HCT116 (cell line): Measurements from ENCODE around the gene TMEM63B. TPM values are rescaled to one million over a fixed set of nuclear protein-coding genes. Genes with fewer than 3 reads are reported as not detected.

Source experiments
- ATAC-seq: fragments of 200-7000 bp; cut with Tn5 transposase; 2 replicates; pipeline ENCODE4 v1.9.1; 2020; ENCODE audit warnings: mild to moderate bottlenecking, moderate library complexity
- BruUV-seq: library from RNA; stranded (reverse); fragments of 400-500 nt; replicated peaks from 2 replicates; lab custom pipeline; 2021; lab: Mats Ljungman, UMichigan
- CTCF ChIA-PET: fragments of 300-600 bp; sonication (Branson Sonifier 250); formaldehyde crosslinking; loops from one replicate; lab custom pipeline; 2021; ENCODE audit warnings: antibody characterized with exemption; lab: Charles Lee
- POLR2A ChIA-PET: fragments of 300-600, 350-600 bp; sonication (Branson Sonifier 250); formaldehyde crosslinking; loops from one replicate; lab custom pipeline; 2021; ENCODE audit warnings: antibody characterized with exemption; lab: Charles Lee
- RAD21 ChIA-PET, 2 experiments: fragments of 300-600 bp; sonication (Branson Sonifier 250); formaldehyde crosslinking; loops; one replicate each; lab custom pipeline; 2023; ENCODE audit warnings: low total read pairs in 2 of 2; ENCODE audit not compliant: uncharacterized antibody in 2 of 2, unreplicated experiment in 2 of 2, low non-redundant PET in 1 of 2; lab: Charles Lee
- DNase-seq: peaks from one replicate; pipeline ENCODE4 v3.0.0-alpha.2; 2010; ENCODE audit warnings: low read depth, low spot score
- H2AFZ ChIP-seq: fragments of 200-600 bp; shearing (Covaris generic), sonication (generic); 2 replicates; pipeline ENCODE4 v1.6.1; 2017; ENCODE audit warnings: low read depth, mixed run types, mixed read lengths, antibody characterized with exemption, low read length; ENCODE audit not compliant: poor library complexity, severe bottlenecking
- H3K27ac ChIP-seq: 2 replicates; pipeline ENCODE4 v1.5.1; 2012; ENCODE audit warnings: low read depth, low read length
- H3K27me3 ChIP-seq: fragments of 200-600 bp; sonication (generic); 2 replicates; pipeline ENCODE4 v1.6.1; 2016; ENCODE audit warnings: mixed run types, low read length, mixed read lengths; ENCODE audit not compliant: insufficient read depth
- H3K36me3 ChIP-seq, 2 experiments: fragments of 200-500 bp in 1 of 2; fragments of 200-600 bp in 1 of 2; sonication (Bioruptor generic) in 1 of 2; sonication (generic) in 1 of 2; 2 replicates each; pipeline versions ENCODE4 v1.5.1 to v1.6.1; 2014 to 2016; ENCODE audit warnings: low read length in 2 of 2, inconsistent platforms in 1 of 2, mixed read lengths in 1 of 2, mixed run types in 1 of 2; ENCODE audit not compliant: insufficient read depth in 2 of 2, control insufficient read depth in 1 of 2
- H3K4me1 ChIP-seq, 2 experiments: fragments of 200-600 bp in 1 of 2; sonication (generic) in 1 of 2; 2 replicates each; pipeline versions ENCODE4 v1.5.1 to v1.6.1; 2012 to 2017; ENCODE audit warnings: low read length in 2 of 2, inconsistent platforms in 1 of 2, mild to moderate bottlenecking in 1 of 2, mixed read lengths in 1 of 2, mixed run types in 1 of 2, moderate library complexity in 1 of 2; ENCODE audit not compliant: insufficient read depth in 2 of 2, control insufficient read depth in 1 of 2
- H3K4me2 ChIP-seq: fragments of 200-600 bp; sonication (generic); 2 replicates; pipeline ENCODE4 v1.6.1; 2017; ENCODE audit warnings: mixed run types, low read length, mixed read lengths
- H3K4me3 ChIP-seq, 2 experiments: fragments of 200-600 bp in 1 of 2; sonication (generic) in 1 of 2; replicated peaks in 1 of 2; 2 replicates each; pipeline ENCODE4 v1.5.1; 2011 to 2016; ENCODE audit warnings: low read length in 2 of 2, control low read depth in 1 of 2, low read depth in 1 of 2, mild to moderate bottlenecking in 1 of 2, mixed read lengths in 1 of 2, mixed run types in 1 of 2
- H3K79me2 ChIP-seq: fragments of 200-600 bp; sonication (generic); 2 replicates; pipeline ENCODE4 v1.6.1; 2017; ENCODE audit warnings: mild to moderate bottlenecking, mixed run types, low read length, moderate library complexity, mixed read lengths; ENCODE audit not compliant: insufficient read depth
- H3K9ac ChIP-seq: fragments of 200-600 bp; sonication (generic); 2 replicates; pipeline ENCODE4 v1.6.1; 2016; ENCODE audit warnings: low read length, mixed read lengths
- H3K9me2 ChIP-seq: fragments of 200-600 bp; sonication (generic), shearing (Covaris generic); 2 replicates; pipeline ENCODE4 v1.6.1; 2017; ENCODE audit warnings: mixed run types, mild to moderate bottlenecking, moderate library complexity; ENCODE audit not compliant: insufficient read depth
- H3K9me3 ChIP-seq, 2 experiments: fragments of 200-500 bp in 1 of 2; fragments of 200-600 bp in 1 of 2; sonication (Bioruptor generic) in 1 of 2; sonication (generic) in 1 of 2; 2 replicates each; pipeline ENCODE4 v1.6.1; 2014 to 2017; ENCODE audit warnings: low read length in 2 of 2, mixed read lengths in 2 of 2, inconsistent platforms in 1 of 2, low read depth in 1 of 2, mild to moderate bottlenecking in 1 of 2, mixed run types in 1 of 2, moderate library complexity in 1 of 2; ENCODE audit not compliant: control insufficient read depth in 1 of 2, insufficient read depth in 1 of 2
- H4K20me1 ChIP-seq: fragments of 200-600 bp; sonication (generic), shearing (Covaris generic); 2 replicates; pipeline ENCODE4 v1.6.1; 2017; ENCODE audit warnings: mixed run types, mild to moderate bottlenecking, moderate library complexity; ENCODE audit not compliant: insufficient read depth
- CEBPB ChIP-seq: IDR thresholded peaks from 2 replicates; pipeline ENCODE4 v1.6.1; 2012; ENCODE audit warnings: low read depth
- ELF1 ChIP-seq: IDR thresholded peaks from 2 replicates; pipeline ENCODE4 v1.6.1; 2012; ENCODE audit warnings: low read depth, borderline replicate concordance
- EZH2 ChIP-seq: fragments of 200-600 bp; sonication (generic); IDR thresholded peaks from 2 replicates; pipeline ENCODE4 v1.6.1; 2017; ENCODE audit warnings: antibody characterized with exemption, mixed run types
- EZH2phosphoT487 ChIP-seq: fragments of 200-600 bp; IDR thresholded peaks from 2 replicates; pipeline ENCODE4 v1.6.1; 2018; ENCODE audit warnings: antibody characterized with exemption, borderline replicate concordance
- JUND ChIP-seq: IDR thresholded peaks from 2 replicates; pipeline ENCODE4 v1.6.1; 2012
- POLR2A ChIP-seq: IDR thresholded peaks from 2 replicates; pipeline ENCODE4 v1.7.0; 2011; ENCODE audit warnings: borderline replicate concordance; ENCODE audit not compliant: insufficient read depth, insufficient read length; ENCODE audit errors: extremely low read depth
- RAD21 ChIP-seq: IDR thresholded peaks from 2 replicates; pipeline ENCODE4 v1.6.1; 2012; ENCODE audit warnings: low read depth, mild to moderate bottlenecking
- SIN3A ChIP-seq: IDR thresholded peaks from 2 replicates; pipeline ENCODE4 v1.6.1; 2012; ENCODE audit warnings: low read depth
- SP1 ChIP-seq: IDR thresholded peaks from 2 replicates; pipeline ENCODE4 v1.6.1; 2012; ENCODE audit warnings: low read depth
- YY1 ChIP-seq: IDR thresholded peaks from 2 replicates; pipeline ENCODE4 v1.6.1; 2011; ENCODE audit warnings: low read length, low read depth, moderate library complexity, mild to moderate bottlenecking; ENCODE audit not compliant: insufficient replicate concordance; ENCODE audit errors: extremely low read depth
- ZBTB33 ChIP-seq: IDR thresholded peaks from 2 replicates; pipeline ENCODE4 v1.6.1; 2011; ENCODE audit warnings: mild to moderate bottlenecking, low read length, moderate library complexity; ENCODE audit not compliant: insufficient replicate concordance; ENCODE audit errors: extremely low read depth
- ZFX ChIP-seq: fragments of 450-650 bp; IDR thresholded peaks from 2 replicates; pipeline ENCODE4 v1.6.1; 2017
- ZNF274 ChIP-seq: fragments of 200-500 bp; sonication (Bioruptor generic); IDR thresholded peaks from 2 replicates; pipeline ENCODE4 v1.6.1; 2014; ENCODE audit warnings: mild to moderate bottlenecking, low read depth, low read length, inconsistent platforms
- intact Hi-C: fragments of 100-400 bp; cut with micrococcal nuclease; formaldehyde crosslinking; loops from 2 replicates; pipeline ENCODE4 v1.10.0; 2022
- total RNA-seq: library from RNA; stranded (reverse); gene quantifications from one replicate; pipeline ENCODE4 v1.2.1, GENCODE V29; 2021; ENCODE audit not compliant: unreplicated experiment

Gene TMEM63B
- total RNA-seq, 1 experiment from 2014 or later = 58.2 TPM

- TF ChIP-seq YY1 (peak; percentile 46), ZFX (no peak)
- ChIA-PET CTCF (interaction anchor here (1.0 kb wide), 1 partner anchor 124 kb away, joined by 3 read pairs; no protein-coding TSS in a partner anchor), POLR2A (interaction anchor here (1.5 kb wide), 1 partner anchor 90 kb away, joined by 5 read pairs; the partner anchor contains the start of gene SLC29A1), RAD21 (no interaction called here)
- peak overlapping the region; percentile 35 for H3K4me2 ChIP-seq
- H3K4me3 ChIP-seq = no peak overlapping the region
- H3K27me3 ChIP-seq = no peaks in the 10 kb centered on the region
- no peaks in the 10 kb centered on the region for H3K9me2 ChIP-seq
- H4K20me1 ChIP-seq = no peaks in the 10 kb centered on the region
- no peak overlapping the region for H2AFZ ChIP-seq
- peaks cover 12 to 25% of the 10 kb centered on the region in 2 experiments; a peak in 3 of 4 replicates for H3K4me1 ChIP-seq
- H3K79me2 ChIP-seq = peaks cover 25% of the 10 kb centered on the region
- H3K27ac ChIP-seq = peak overlapping the region; percentile 19; the same call in 1 of the 2 replicates
- H3K36me3 ChIP-seq = peaks cover 0 to 2% of the 10 kb centered on the region in 2 experiments; a peak in 2 of 4 replicates
- no TSS peak for BruUV-seq
- ATAC-seq (peak; percentile 93), DNase-seq (peak; percentile 15)
- intact Hi-C loops = no loop called here
- no peaks in the 10 kb centered on the region for H3K9me3 ChIP-seq
- no peak overlapping the region for H3K9ac ChIP-seq
Observed at GRCh38 chr6:44133003-44133931, 5.9 kb downstream of the TMEM63B start.

DNA sequence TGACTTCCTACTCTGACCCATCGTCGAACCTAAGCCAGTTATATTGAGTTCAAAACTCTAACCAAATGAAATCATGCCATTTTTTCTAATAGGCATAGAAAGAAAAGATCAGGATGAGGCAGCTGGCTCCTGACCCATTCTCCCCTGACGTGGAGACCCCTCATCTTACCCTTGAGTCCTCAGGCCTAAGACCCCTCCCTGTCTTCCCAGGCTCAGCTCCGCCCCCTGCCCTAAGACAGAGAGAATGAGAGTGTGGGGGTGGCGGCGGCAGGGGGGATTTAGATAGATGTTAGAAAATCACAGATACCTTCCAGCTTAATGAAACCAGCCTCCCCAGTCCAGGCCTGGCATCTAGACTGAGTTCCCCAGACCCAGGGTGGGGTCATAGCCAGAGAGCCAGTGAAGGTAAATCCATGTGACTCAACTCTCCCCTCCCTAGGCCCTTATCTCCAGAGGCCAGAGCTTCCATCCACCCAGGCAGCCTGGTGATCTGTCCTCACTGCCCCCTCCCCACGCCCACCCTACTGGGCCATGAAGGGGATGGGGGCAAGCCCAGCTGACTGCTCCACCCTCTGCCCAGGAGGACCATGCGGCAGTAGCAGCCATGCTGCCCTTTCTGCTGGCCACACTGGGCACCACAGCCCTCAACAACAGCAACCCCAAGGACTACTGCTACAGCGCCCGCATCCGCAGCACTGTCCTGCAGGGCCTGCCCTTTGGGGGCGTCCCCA is 6.8 kb downstream of the TMEM63B start:
- H3K27ac ChIP-seq = no peak overlapping the region
- no peak overlapping the region for H3K4me3 ChIP-seq
- H3K27me3 ChIP-seq = no peaks in the 10 kb centered on the region
- H3K79me2 ChIP-seq = peaks cover 16% of the 10 kb centered on the region
- ATAC-seq (no peak), DNase-seq (no peak)
- ChIA-PET POLR2A (no interaction called here), RAD21 (no interaction called here), CTCF (interaction anchor here (1.0 kb wide), 1 partner anchor 123 kb away, joined by 3 read pairs; no protein-coding TSS in a partner anchor)
- no peaks in the 10 kb centered on the region for H4K20me1 ChIP-seq
- no peak overlapping the region for H2AFZ ChIP-seq
- H3K9ac ChIP-seq = no peak overlapping the region
- peak overlapping the region; percentile 35; the same call in 1 of the 2 replicates for H3K4me2 ChIP-seq
- H3K4me1 ChIP-seq = peaks cover 8 to 17% of the 10 kb centered on the region in 2 experiments; a peak in 3 of 4 replicates
- BruUV-seq = no TSS peak
- intact Hi-C loops = no loop called here
- peaks cover 0 to 7% of the 10 kb centered on the region in 2 experiments; a peak in 3 of 4 replicates for H3K36me3 ChIP-seq
- TF ChIP-seq JUND (no peak), CEBPB (no peak), ZNF274 (no peak), POLR2A (no peak), YY1 (no peak), SIN3A (no peak), EZH2phosphoT487 (no peak), EZH2 (no peak), SP1 (no peak), ZBTB33 (no peak), ZFX (no peak), RAD21 (no peak), ELF1 (no peak)
- no peaks in the 10 kb centered on the region for H3K9me2 ChIP-seq
- H3K9me3 ChIP-seq = no peaks in the 10 kb centered on the region
